ENCODE data around the gene TMEM39A. TPM values are rescaled to one million over a fixed set of nuclear protein-coding genes. Genes with fewer than 3 reads are reported as not detected.
A peak's percentile ranks its signal among the peaks of the same experiment; 100 is the strongest.

TMEM39A gene, protein sequence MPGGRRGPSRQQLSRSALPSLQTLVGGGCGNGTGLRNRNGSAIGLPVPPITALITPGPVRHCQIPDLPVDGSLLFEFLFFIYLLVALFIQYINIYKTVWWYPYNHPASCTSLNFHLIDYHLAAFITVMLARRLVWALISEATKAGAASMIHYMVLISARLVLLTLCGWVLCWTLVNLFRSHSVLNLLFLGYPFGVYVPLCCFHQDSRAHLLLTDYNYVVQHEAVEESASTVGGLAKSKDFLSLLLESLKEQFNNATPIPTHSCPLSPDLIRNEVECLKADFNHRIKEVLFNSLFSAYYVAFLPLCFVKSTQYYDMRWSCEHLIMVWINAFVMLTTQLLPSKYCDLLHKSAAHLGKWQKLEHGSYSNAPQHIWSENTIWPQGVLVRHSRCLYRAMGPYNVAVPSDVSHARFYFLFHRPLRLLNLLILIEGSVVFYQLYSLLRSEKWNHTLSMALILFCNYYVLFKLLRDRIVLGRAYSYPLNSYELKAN
- 10 to 100 TPM; 14.3 to 26.5 (median 21.0) TPM for total RNA-seq

GRCh38 chr3:119463171-119464169 lies at the start of gene TMEM39A:
Gene TMEM39A, minus strand, starts transcription at chr3:119463615. Its CDS starts 1,541 bp downstream, at chr3:119462074.
- DNase-seq, result peak; percentile 94
- Histone ChIP-seq H3K27ac (peak within 1 kb of the TSS; percentile 87 to 93 (median 90)), H3K4me3 (peak within 1 kb of the TSS; percentile 69 to 97 (median 90)), H3K9me3 (no peaks in the 10 kb centered on the region), H3K27me3 (no peaks in the 10 kb centered on the region), H3K4me1 (peaks cover 2 to 42% (median 7%) of the 10 kb centered on the region in 3 donors), H3K36me3 (peaks cover 0 to 33% (median 2%) of the 10 kb centered on the region in 3 donors)
- intact Hi-C loops (cut with DNase I), result no loop called here
- WGBS, 2 donors, result 5 to 6% methylated on average over 27 to 28 of the region's 51 CpGs
- TF ChIP-seq CTCF (IDR thresholded peaks at IDR 0.05) (peak in 4 of 6 experiments; percentile 7 to 44 (median 26)), POLR2A (IDR thresholded peaks at IDR 0.05) (peak in 3 of 4 donors; percentile 62 to 93 (median 89))

- no peak overlapping the region for H3K4me3 ChIP-seq
- H3K9me3 ChIP-seq, result no peaks in the 10 kb centered on the region
- H3K27ac ChIP-seq, result no peak overlapping the region
- TF ChIP-seq POLR2A (IDR thresholded peaks at IDR 0.05) (no peak), CTCF (IDR thresholded peaks at IDR 0.05) (no peak)
- no peaks in the 10 kb centered on the region for H3K27me3 ChIP-seq
- intact Hi-C loops (cut with DNase I), result no loop called here
- H3K4me1 ChIP-seq, result no peaks in the 10 kb centered on the region
- peaks cover 3 to 98% (median 11%) of the 10 kb centered on the region in 3 donors for H3K36me3 ChIP-seq
- DNase-seq, result no peak
These were observed 47.3 kb upstream of the TMEM39A start for GRCh38 chr3:119510690-119511089.

DNA sequence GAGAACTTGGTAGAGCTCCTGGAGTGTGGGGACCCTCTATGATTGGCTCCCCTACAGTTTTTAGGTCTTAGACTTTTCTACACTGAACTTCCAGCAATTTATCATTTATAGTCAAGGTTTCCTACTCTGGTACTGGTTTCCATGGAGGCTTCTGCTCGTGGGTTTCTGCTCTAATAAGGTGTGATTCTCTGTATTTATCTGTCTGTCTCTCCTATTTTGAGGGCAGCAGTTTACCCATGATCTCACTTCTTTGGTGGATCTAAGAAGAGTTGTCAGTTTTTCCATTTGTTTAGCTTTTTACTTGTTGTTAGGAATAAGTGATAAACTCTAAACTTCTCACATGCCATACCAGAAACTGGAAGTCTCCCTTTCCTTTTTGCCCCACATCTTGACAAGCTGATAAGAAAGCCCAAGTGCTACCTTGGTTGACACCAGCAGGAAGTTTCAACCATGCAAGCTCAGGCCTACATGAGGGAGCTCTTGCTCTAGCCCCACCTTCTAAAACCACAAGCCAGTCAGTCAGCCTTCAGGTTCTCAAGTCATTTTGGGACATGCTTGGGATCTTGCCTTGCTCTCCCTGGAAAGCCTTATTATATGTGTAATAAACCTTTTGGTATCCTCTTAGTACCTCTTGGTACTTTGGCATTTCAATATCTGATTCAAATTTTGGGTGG lies 44.9 kb upstream of the TMEM39A start:
- Histone ChIP-seq H3K4me3 (no peak overlapping the region), H3K36me3 (peaks cover 0 to 98% (median 16%) of the 10 kb centered on the region in 3 donors), H3K9me3 (no peaks in the 10 kb centered on the region), H3K27me3 (no peaks in the 10 kb centered on the region), H3K27ac (no peak overlapping the region), H3K4me1 (no peaks in the 10 kb centered on the region)
- no peak for DNase-seq
- 67 to 69% methylated on average over 1 of the region's 1 CpG for WGBS, 2 donors
- intact Hi-C loops (cut with DNase I), result no loop called here
- TF ChIP-seq POLR2A (IDR thresholded peaks at IDR 0.05), result no peak
- TF ChIP-seq CTCF (IDR thresholded peaks at IDR 0.05), result no peak

- Histone ChIP-seq H3K4me1 (no peaks in the 10 kb centered on the region), H3K9me3 (no peaks in the 10 kb centered on the region), H3K4me3 (no peak overlapping the region), H3K27me3 (no peaks in the 10 kb centered on the region), H3K27ac (no peak overlapping the region), H3K36me3 (peaks cover 0 to 98% (median 16%) of the 10 kb centered on the region in 3 donors)
- no peak for TF ChIP-seq CTCF (IDR thresholded peaks at IDR 0.05)
- no peak for TF ChIP-seq POLR2A (IDR thresholded peaks at IDR 0.05)
- intact Hi-C loops (cut with DNase I), result no loop called here
- 98 to 100% methylated on average over 2 of the region's 2 CpGs for WGBS, 2 donors
- no peak for DNase-seq
These were observed 44.0 kb upstream of the TMEM39A start for GRCh38 chr3:119507404-119507803.

Data from esophagus squamous epithelium (tissue), 5 donors.